Neural cell (in vitro differentiated cells): ENCODE measurements around the gene MYO5A. TPM values are rescaled to one million over a fixed set of nuclear protein-coding genes. Genes with fewer than 3 reads are reported as not detected.

ENCODE experiments used
- H2AFZ ChIP-seq: fragments of 200-600, 300-800 bp; sonication (generic), shearing (Covaris generic); 2 replicates; pipeline ENCODE4 v1.6.0; 2014; ENCODE audit warnings: low read depth, mild to moderate bottlenecking, antibody characterized with exemption, low read length, moderate library complexity
- H3F3A ChIP-seq: fragments of 200-600 bp; shearing (Covaris generic); 2 replicates; pipeline ENCODE4 v1.6.1; 2016; ENCODE audit warnings: mild to moderate bottlenecking, moderate library complexity, mixed read lengths, antibody characterized with exemption, low read length; ENCODE audit not compliant: insufficient read depth, poor library complexity, severe bottlenecking
- H3K27ac ChIP-seq: fragments of 200-600, 300-800 bp; sonication (generic), shearing (Covaris generic); 2 replicates; pipeline ENCODE4 v1.5.1; 2014; ENCODE audit warnings: mild to moderate bottlenecking, low read length, moderate library complexity
- H3K27me3 ChIP-seq: fragments of 300-800, 200-600 bp; sonication (generic), shearing (Covaris generic); 2 replicates; pipeline ENCODE4 v1.6.0; 2014; ENCODE audit warnings: mild to moderate bottlenecking, low read depth, low read length, moderate library complexity; ENCODE audit not compliant: insufficient read depth
- H3K36me3 ChIP-seq: fragments of 300-800, 200-600 bp; sonication (generic), shearing (Covaris generic); 2 replicates; pipeline ENCODE4 v1.5.1; 2014; ENCODE audit warnings: mild to moderate bottlenecking, antibody characterized with exemption, low read length, moderate library complexity; ENCODE audit not compliant: insufficient read depth
- H3K4me2 ChIP-seq: fragments of 300-800, 200-600 bp; sonication (generic), shearing (Covaris generic); 2 replicates; pipeline ENCODE4 v1.6.0; 2014; ENCODE audit warnings: mild to moderate bottlenecking, low read length
- H3K4me3 ChIP-seq: fragments of 300-800, 200-600 bp; sonication (generic), shearing (Covaris generic); 2 replicates; pipeline ENCODE4 v1.5.1; 2014; ENCODE audit warnings: mild to moderate bottlenecking, low read length, moderate library complexity
- H3K79me2 ChIP-seq: fragments of 200-600 bp; shearing (Covaris generic); replicated peaks from 2 replicates; pipeline ENCODE4 v1.6.0; 2014; ENCODE audit warnings: mild to moderate bottlenecking, low read length, moderate library complexity; ENCODE audit not compliant: insufficient read depth
- H3K9ac ChIP-seq: fragments of 300-800, 200-600 bp; sonication (generic), shearing (Covaris generic); 2 replicates; pipeline ENCODE4 v1.6.1; 2016; ENCODE audit warnings: mild to moderate bottlenecking, low read length, mixed read lengths
- H3K9me2 ChIP-seq: fragments of 200-600 bp; shearing (Covaris generic); 2 replicates; pipeline ENCODE4 v1.6.1; 2016; ENCODE audit warnings: mild to moderate bottlenecking, low read length, mixed read lengths; ENCODE audit not compliant: insufficient read depth
- H3K9me3 ChIP-seq: fragments of 200-600, 300-800 bp; sonication (generic), shearing (Covaris generic); 2 replicates; pipeline ENCODE4 v1.6.1; 2016; ENCODE audit warnings: mild to moderate bottlenecking, mixed run types, low read length, moderate library complexity, mixed read lengths
- H4K20me1 ChIP-seq: fragments of 200-600 bp; shearing (Covaris generic); 2 replicates; pipeline ENCODE4 v1.6.1; 2016; ENCODE audit warnings: mild to moderate bottlenecking, mixed run types; ENCODE audit not compliant: insufficient read depth
- EP300 ChIP-seq: fragments of 450-650 bp; conservative IDR thresholded peaks from 2 replicates; pipeline ENCODE4 v1.6.1; 2014; ENCODE audit warnings: antibody characterized with exemption, mild to moderate bottlenecking, moderate library complexity; ENCODE audit not compliant: poor library complexity, severe bottlenecking
- EZH2 ChIP-seq: fragments of 200-600, 300-800 bp; shearing (Covaris generic), sonication (generic); IDR thresholded peaks from 2 replicates; pipeline ENCODE4 v1.6.1; 2014; ENCODE audit warnings: antibody characterized with exemption, low read length, borderline replicate concordance, mild to moderate bottlenecking; ENCODE audit not compliant: insufficient read depth, poor library complexity, severe bottlenecking
- MXI1 ChIP-seq: fragments of 450-650 bp; conservative IDR thresholded peaks from 2 replicates; pipeline ENCODE4 v1.6.1; 2014; ENCODE audit warnings: antibody characterized with exemption, mild to moderate bottlenecking; ENCODE audit not compliant: poor library complexity, severe bottlenecking
- POLR2AphosphoS5 ChIP-seq: IDR thresholded peaks from 2 replicates; pipeline ENCODE4 v1.6.1; 2012
- RAD21 ChIP-seq: fragments of 450-650 bp; conservative IDR thresholded peaks from 2 replicates; pipeline ENCODE4 v1.6.1; 2014; ENCODE audit warnings: antibody characterized with exemption, mild to moderate bottlenecking, moderate library complexity
- SMC3 ChIP-seq: fragments of 450-650 bp; conservative IDR thresholded peaks from 2 replicates; pipeline ENCODE4 v1.6.1; 2014; ENCODE audit warnings: antibody characterized with exemption, mild to moderate bottlenecking, moderate library complexity; ENCODE audit not compliant: poor library complexity
- TAF1 ChIP-seq: IDR thresholded peaks from 2 replicates; pipeline ENCODE4 v1.6.1; 2012; ENCODE audit warnings: low read depth
- polyA plus RNA-seq: library from polyadenylated mRNA; depleted of rRNA; stranded (reverse); fragments of >200 nt; gene quantifications from 2 replicates; pipeline ENCODE4 v1.2.3, GENCODE V29; 2014
- TF ChIP-seq, protein P1 (sequence below): IDR thresholded peaks from 2 replicates; pipeline ENCODE4 v1.6.1; 2012; ENCODE audit warnings: borderline replicate concordance
- TF ChIP-seq, protein P2 (sequence below): fragments of 450-650 bp; IDR thresholded peaks from 2 replicates; pipeline ENCODE4 v1.5.1; 2014; ENCODE audit warnings: antibody characterized with exemption, mild to moderate bottlenecking, moderate library complexity; ENCODE audit not compliant: poor library complexity, severe bottlenecking

Gene MYO5A
- polyA plus RNA-seq, 1 donor from 2014 or later, result 43.8 TPM

DNA sequence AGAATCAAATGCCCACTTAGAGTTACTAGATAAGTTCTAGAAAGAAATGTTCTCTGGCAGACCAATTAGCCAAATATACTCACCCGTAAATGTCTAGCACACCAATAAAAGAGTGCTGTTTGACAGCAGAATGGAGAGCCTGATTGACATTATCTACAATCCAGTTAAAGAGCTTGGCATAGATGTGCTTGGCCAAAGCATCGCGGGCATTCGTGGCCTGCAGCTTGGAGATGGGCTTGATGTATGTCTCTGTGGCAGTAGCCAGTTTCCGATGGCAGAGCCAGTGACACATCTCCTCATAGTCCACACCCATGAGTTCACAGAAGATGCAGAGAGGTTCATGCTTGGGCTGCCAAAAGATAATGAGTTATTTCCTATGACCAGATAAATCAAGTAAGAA is 131.6 kb downstream of the MYO5A start:
- Histone ChIP-seq H3K9me3 (no peaks in the 10 kb centered on the region), H3K9ac (no peak overlapping the region), H3K4me2 (no peak overlapping the region), H4K20me1 (no peaks in the 10 kb centered on the region), H3K36me3 (peaks cover 4% of the 10 kb centered on the region), H3F3A (no peaks in the 10 kb centered on the region), H3K27me3 (no peaks in the 10 kb centered on the region), H3K79me2 (no peaks in the 10 kb centered on the region), H3K27ac (no peak overlapping the region), H3K9me2 (no peaks in the 10 kb centered on the region), H3K4me3 (no peak overlapping the region), H2AFZ (no peak overlapping the region)
- TF ChIP-seq MXI1 (no peak), EP300 (no peak), SMC3 (no peak), EZH2 (no peak), POLR2AphosphoS5 (no peak), TAF1 (no peak), RAD21 (no peak)
- TF ChIP-seq, protein P1, sequence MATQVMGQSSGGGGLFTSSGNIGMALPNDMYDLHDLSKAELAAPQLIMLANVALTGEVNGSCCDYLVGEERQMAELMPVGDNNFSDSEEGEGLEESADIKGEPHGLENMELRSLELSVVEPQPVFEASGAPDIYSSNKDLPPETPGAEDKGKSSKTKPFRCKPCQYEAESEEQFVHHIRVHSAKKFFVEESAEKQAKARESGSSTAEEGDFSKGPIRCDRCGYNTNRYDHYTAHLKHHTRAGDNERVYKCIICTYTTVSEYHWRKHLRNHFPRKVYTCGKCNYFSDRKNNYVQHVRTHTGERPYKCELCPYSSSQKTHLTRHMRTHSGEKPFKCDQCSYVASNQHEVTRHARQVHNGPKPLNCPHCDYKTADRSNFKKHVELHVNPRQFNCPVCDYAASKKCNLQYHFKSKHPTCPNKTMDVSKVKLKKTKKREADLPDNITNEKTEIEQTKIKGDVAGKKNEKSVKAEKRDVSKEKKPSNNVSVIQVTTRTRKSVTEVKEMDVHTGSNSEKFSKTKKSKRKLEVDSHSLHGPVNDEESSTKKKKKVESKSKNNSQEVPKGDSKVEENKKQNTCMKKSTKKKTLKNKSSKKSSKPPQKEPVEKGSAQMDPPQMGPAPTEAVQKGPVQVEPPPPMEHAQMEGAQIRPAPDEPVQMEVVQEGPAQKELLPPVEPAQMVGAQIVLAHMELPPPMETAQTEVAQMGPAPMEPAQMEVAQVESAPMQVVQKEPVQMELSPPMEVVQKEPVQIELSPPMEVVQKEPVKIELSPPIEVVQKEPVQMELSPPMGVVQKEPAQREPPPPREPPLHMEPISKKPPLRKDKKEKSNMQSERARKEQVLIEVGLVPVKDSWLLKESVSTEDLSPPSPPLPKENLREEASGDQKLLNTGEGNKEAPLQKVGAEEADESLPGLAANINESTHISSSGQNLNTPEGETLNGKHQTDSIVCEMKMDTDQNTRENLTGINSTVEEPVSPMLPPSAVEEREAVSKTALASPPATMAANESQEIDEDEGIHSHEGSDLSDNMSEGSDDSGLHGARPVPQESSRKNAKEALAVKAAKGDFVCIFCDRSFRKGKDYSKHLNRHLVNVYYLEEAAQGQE, result no peak
- TF ChIP-seq, protein P2, sequence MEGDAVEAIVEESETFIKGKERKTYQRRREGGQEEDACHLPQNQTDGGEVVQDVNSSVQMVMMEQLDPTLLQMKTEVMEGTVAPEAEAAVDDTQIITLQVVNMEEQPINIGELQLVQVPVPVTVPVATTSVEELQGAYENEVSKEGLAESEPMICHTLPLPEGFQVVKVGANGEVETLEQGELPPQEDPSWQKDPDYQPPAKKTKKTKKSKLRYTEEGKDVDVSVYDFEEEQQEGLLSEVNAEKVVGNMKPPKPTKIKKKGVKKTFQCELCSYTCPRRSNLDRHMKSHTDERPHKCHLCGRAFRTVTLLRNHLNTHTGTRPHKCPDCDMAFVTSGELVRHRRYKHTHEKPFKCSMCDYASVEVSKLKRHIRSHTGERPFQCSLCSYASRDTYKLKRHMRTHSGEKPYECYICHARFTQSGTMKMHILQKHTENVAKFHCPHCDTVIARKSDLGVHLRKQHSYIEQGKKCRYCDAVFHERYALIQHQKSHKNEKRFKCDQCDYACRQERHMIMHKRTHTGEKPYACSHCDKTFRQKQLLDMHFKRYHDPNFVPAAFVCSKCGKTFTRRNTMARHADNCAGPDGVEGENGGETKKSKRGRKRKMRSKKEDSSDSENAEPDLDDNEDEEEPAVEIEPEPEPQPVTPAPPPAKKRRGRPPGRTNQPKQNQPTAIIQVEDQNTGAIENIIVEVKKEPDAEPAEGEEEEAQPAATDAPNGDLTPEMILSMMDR, result no peak

DNA sequence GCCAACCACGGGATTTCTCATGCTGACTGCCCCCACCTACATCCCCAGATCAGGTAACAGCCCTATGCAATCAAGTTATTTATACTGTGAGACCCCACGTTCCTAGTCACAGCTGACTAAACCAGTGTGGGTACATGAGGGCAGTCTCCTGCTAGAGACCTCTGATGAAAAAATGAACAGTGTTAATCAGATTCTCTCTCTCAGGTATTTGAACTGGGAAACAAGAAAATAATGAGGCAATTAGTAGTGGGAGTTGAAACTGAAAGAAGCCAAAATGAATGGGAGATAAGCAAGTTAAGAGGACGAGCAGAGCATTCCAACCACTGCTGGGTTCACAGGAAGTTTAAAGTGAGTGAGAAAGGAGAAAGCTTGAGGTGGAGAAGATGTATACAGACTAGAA is 134.6 kb downstream of the MYO5A start:
- no peaks in the 10 kb centered on the region for H3K9me3 ChIP-seq
- H3F3A ChIP-seq, result no peaks in the 10 kb centered on the region
- H3K4me3 ChIP-seq, result no peak overlapping the region
- H3K9ac ChIP-seq, result no peak overlapping the region
- H3K36me3 ChIP-seq, result peaks cover 6% of the 10 kb centered on the region
- no peak overlapping the region for H2AFZ ChIP-seq
- no peaks in the 10 kb centered on the region for H3K27me3 ChIP-seq
- no peak overlapping the region for H3K4me2 ChIP-seq
- no peaks in the 10 kb centered on the region for H3K9me2 ChIP-seq
- TF ChIP-seq, protein P2, result no peak
- TF ChIP-seq TAF1 (no peak), MXI1 (no peak), SMC3 (no peak), POLR2AphosphoS5 (no peak), EZH2 (no peak), EP300 (no peak), RAD21 (no peak)
- TF ChIP-seq, protein P1, result no peak
- H3K27ac ChIP-seq, result no peak overlapping the region
- no peaks in the 10 kb centered on the region for H3K79me2 ChIP-seq
- H4K20me1 ChIP-seq, result no peaks in the 10 kb centered on the region
